ENCODE measurements around the gene DGKI.

DNA sequence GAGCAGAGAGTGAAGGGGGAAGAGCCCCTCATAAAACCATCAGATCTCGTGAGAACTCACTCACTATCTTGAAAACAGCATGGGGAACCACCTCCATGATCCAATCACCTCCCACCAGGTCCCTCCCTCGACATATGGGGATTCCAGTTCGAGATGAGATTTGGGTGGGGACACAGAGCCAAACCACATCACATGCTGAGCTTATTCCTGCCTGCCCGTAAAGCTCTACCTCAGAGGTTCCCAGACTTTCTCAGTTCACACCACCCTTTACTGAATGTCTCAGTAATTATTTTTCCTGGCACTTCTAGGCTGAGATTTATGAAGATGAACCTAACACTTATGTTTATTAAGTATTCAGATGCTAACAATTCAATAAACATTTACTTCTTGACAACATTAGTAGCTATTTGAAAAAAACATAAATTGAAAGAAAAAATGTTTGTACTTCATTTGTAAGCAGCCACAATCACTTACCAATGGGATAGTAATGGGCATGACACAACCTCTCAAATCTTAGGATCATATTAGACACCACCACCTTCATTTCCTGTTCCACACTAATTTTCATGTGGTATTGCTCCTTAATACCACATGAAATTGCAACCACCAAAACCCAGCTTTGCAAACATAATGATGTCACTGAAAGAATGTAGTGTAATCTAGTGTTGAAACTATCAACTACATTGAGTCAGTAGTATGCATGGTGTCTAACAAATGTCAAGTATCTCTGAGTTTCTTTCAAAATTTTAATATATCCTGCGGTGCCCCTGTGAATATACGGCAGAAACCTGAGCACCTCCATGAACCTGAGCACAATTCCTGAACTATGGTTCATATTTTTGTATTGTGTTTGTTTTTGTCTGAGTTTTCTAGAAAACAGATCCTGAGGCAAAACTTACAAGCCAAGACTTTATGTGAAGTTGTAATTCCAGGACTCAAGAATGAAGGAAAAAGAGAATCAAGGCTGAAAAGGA, 4.5 kb upstream of the DGKI start:
- TF ChIP-seq POLR2A (IDR thresholded peaks at IDR 0.05; ENCODE audit: low read depth) (no peak), EP300 (IDR thresholded peaks at IDR 0.05) (no peak), POLR2AphosphoS5 (IDR thresholded peaks at IDR 0.05) (no peak)
- TF ChIP-seq, protein P1, sequence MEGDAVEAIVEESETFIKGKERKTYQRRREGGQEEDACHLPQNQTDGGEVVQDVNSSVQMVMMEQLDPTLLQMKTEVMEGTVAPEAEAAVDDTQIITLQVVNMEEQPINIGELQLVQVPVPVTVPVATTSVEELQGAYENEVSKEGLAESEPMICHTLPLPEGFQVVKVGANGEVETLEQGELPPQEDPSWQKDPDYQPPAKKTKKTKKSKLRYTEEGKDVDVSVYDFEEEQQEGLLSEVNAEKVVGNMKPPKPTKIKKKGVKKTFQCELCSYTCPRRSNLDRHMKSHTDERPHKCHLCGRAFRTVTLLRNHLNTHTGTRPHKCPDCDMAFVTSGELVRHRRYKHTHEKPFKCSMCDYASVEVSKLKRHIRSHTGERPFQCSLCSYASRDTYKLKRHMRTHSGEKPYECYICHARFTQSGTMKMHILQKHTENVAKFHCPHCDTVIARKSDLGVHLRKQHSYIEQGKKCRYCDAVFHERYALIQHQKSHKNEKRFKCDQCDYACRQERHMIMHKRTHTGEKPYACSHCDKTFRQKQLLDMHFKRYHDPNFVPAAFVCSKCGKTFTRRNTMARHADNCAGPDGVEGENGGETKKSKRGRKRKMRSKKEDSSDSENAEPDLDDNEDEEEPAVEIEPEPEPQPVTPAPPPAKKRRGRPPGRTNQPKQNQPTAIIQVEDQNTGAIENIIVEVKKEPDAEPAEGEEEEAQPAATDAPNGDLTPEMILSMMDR (IDR thresholded peaks at IDR 0.05) = no peak
